ENCODE data around the gene SETDB2. TPM values are rescaled to one million over a fixed set of nuclear protein-coding genes. Genes with fewer than 3 reads are reported as not detected.
A peak's percentile ranks its signal among the peaks of the same experiment; 100 is the strongest.

SETDB2 gene
- total and polyA plus RNA-seq, 2 of the 13 experiments (the other 11 are each of a cell fraction or from before 2014, with no cell fraction given) = 8.1 to 8.7 TPM

DNA sequence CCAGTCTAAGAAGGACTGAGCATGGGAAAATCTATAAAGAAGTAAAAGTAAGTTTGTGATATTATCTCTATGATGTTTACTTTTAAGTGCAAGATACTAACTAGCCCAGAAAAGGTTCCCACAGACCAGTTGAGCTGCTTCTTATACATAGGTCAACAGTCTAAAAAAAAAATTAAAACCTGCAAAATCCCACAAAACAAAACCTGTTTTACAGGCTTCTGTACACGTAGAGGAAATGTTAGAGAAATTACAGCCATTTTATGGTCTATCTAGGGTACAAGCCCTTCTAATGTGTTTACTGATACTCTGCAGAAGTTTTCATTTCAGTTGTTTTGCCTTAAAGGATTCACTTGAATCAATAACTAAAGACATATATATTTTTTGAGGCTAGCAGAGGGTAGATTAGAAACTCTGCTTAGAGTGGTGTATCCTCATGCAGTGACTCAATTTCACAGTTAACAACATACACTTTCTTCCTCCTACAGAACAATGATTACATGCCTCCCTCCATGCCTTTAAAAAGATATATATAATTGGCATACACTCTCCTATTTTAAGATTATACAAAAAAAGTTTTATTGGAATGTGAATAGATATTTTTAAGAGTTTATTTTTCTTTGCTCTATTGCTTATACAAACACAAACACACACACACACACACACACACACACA is 44.1 kb upstream of the SETDB2 start (continued):
- TF ChIP-seq USF2 (IDR thresholded peaks at IDR 0.05; ENCODE audit: low read depth, low read length) (no peak), USF2 (CRISPR knock-in tag; IDR thresholded peaks at IDR 0.05; ENCODE audit: borderline replicate concordance) (no peak), RBM22 (optimal IDR thresholded peaks at IDR 0.05; ENCODE audit: low read length) (no peak), CREB1 (IDR thresholded peaks at IDR 0.05) (no peak), CREB1 (CRISPR knock-in tag; IDR thresholded peaks at IDR 0.05) (no peak)
- TF ChIP-seq, protein P1, sequence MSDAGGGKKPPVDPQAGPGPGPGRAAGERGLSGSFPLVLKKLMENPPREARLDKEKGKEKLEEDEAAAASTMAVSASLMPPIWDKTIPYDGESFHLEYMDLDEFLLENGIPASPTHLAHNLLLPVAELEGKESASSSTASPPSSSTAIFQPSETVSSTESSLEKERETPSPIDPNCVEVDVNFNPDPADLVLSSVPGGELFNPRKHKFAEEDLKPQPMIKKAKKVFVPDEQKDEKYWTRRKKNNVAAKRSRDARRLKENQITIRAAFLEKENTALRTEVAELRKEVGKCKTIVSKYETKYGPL (CRISPR knock-in tag; IDR thresholded peaks at IDR 0.05) = no peak

DNA sequence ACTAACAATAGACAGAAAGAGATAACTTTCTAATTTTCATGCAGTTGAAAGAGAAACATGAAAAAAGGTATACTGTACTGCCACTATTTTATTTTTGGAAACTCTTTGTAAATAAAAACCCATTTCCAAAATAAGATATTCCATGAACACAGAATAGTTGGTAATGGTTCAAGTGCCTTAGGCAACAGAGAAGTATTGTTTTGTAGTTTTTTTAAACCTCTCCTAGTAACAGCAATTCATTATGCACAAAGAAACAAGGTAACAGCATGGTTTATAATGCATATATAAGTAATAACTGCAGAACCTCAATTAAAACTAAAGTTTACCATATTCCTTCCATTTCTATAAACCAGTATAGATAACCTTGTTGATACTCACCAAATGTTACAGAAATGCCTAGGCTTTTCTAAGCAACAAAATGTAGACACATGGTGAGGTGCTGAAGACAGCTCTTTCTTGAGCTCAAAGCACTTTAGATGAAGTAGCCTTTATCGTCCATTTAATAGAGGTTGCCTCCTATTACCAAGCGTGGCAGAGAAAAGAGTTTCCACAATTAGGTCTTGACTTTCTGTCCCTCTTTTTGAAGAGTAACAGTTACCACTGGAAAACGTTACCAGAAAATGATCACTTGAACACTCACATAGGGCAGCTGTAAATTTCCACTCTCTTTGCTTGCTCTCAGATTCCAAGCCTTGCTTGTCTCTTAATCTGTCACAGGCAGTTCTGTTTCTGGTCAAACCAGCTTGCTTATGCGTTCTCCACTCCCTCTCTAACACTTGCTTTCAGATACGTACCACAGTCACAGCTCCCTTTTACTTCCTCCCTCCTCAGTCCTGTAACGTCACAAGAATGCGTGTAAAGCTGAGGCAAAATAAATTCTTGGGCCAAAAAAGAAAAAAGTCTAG is 43.1 kb upstream of the SETDB2 start:
- in situ Hi-C loops (cut with HindIII; ENCODE audit: extremely low pct_ligation_motif_present, low pct_unique_long_range_greater_than_20kb) (no loop called here), intact Hi-C loops (cut with micrococcal nuclease; ENCODE audit: unreplicated experiment) (no loop called here)
- Histone ChIP-seq H3K4me1 (ENCODE audit: insufficient read depth, low read length) (no peaks in the 10 kb centered on the region), H2AFZ (ENCODE audit: low read length) (no peak overlapping the region), H3K9ac (ENCODE audit: insufficient read depth, low read depth, low read length) (no peak overlapping the region), H3K27ac (ENCODE audit: extremely low read length, insufficient read depth, low read length) (no peak overlapping the region), H3K79me2 (ENCODE audit: insufficient read depth, low read length) (no peaks in the 10 kb centered on the region), H3K36me3 (replicated peaks in 1 of 2; ENCODE audit: control insufficient read depth in 1 of 2, insufficient read depth in 2 of 2, low read length in 2 of 2) (no peaks in the 10 kb centered on the region), H3K9me3 (ENCODE audit: low read length) (no peaks in the 10 kb centered on the region), H3K4me2 (ENCODE audit: low read depth, low read length) (no peak overlapping the region), H3K4me3 (replicated peaks in 1 of 3; ENCODE audit: insufficient read depth in 1 of 3, low read depth in 2 of 3, low read length in 3 of 3) (no peak overlapping the region), H3K27me3 (ENCODE audit: control insufficient read depth in 1 of 2, insufficient read depth in 2 of 2, low read length in 2 of 2) (no peaks in the 10 kb centered on the region), H4K20me1 (ENCODE audit: insufficient read depth, low read length) (no peaks in the 10 kb centered on the region)
- CTCF ChIA-PET (ENCODE audit: low intra/inter-chr PET ratio, low total read pairs) = no interaction called here
- DNase-seq (ENCODE audit: low spot score) = no peak
- FAIRE-seq = peak; percentile 28
- BruUV-seq (replicated peaks) = no TSS peak
- 83% methylated on average over 7 of the region's 7 CpGs for WGBS (ENCODE audit: low lambda C conversion rate)
- ATAC-seq = no peak
- POLR2A ChIA-PET = no interaction called here
- no peak for TF ChIP-seq ZNF3 (CRISPR knock-in tag; IDR thresholded peaks at IDR 0.05)
- TF ChIP-seq PAWR (CRISPR knock-in tag; IDR thresholded peaks at IDR 0.05; ENCODE audit: borderline replicate concordance) = no peak
- no peak for TF ChIP-seq ZNF292 (CRISPR knock-in tag; IDR thresholded peaks at IDR 0.05; ENCODE audit: borderline replicate concordance, low read depth)
- no peak for TF ChIP-seq SMYD3 (CRISPR knock-in tag; IDR thresholded peaks at IDR 0.05)
- TF ChIP-seq NFATC3 (CRISPR knock-in tag; IDR thresholded peaks at IDR 0.05) = no peak
- TF ChIP-seq REPIN1 (CRISPR knock-in tag; IDR thresholded peaks at IDR 0.05; ENCODE audit: borderline replicate concordance, low read depth) = no peak
- TF ChIP-seq SIX1 (CRISPR knock-in tag; IDR thresholded peaks at IDR 0.05; ENCODE audit: borderline replicate concordance) = no peak
- no peak for TF ChIP-seq SOX6 (IDR thresholded peaks at IDR 0.05)
- TF ChIP-seq SOX6 (CRISPR knock-in tag; IDR thresholded peaks at IDR 0.05) = no peak
- no peak for TF ChIP-seq HNF4A (CRISPR knock-in tag; IDR thresholded peaks at IDR 0.05)
- TF ChIP-seq FOXA1 (IDR thresholded peaks at IDR 0.05) = no peak
- TF ChIP-seq FOXA1 (CRISPR knock-in tag; IDR thresholded peaks at IDR 0.05) = no peak
- no peak for TF ChIP-seq ZNF343 (CRISPR knock-in tag; IDR thresholded peaks at IDR 0.05)
- no peak for TF ChIP-seq KDM1A (CRISPR knock-in tag; IDR thresholded peaks at IDR 0.05)
